ENCODE results near the gene LRRC14B. TPM values are rescaled to one million over a fixed set of nuclear protein-coding genes. Genes with fewer than 3 reads are reported as not detected.

Gene LRRC14B
- total and polyA plus RNA-seq, 2 experiments from 2014 or later, result not detected

DNA sequence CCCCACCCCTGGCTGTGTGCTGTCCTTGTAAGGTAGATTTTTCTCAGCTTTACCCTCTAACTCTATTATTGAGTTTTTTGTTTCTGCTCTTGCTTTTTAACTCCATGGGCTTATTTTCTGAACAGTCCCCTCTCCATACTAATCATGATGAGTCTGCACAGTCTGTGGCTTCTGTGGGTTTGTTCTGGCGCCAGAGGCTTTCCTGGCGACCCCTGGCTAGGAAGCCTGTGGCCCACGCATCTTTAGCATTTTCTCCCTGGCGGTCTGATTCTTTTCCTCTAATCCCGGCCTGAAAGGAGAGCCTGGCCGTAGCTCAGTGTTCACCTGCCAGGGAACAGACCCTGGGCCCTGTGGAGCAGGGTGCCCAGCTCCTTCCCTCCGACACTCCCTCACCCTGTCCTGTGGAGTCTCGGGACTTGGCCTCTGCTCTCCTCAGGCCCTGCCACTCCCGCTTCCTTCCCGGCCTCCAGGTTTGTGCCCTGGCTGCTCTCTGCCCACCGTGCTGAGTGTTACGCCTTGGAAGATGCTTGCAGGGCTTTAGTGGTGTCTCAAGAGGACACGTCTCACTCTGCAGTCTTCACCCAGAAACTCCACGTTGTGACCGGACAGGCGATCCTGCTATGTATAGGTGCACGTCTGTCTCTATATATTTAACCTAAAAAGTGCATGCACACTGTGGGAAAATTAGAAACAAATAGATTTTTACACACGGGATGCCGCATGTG, 31.7 kb upstream of the LRRC14B start:
- Histone ChIP-seq H3K36me3 (ENCODE audit: insufficient read depth) (peaks cover 9% of the 10 kb centered on the region; the same call in 1 of the 2 replicates), H3F3A (replicated peaks; ENCODE audit: low read depth) (peaks cover 8% of the 10 kb centered on the region; the same call in 1 of the 2 replicates), H3K4me1 (ENCODE audit: insufficient read depth) (no peaks in the 10 kb centered on the region), H3K4me3 (no peak overlapping the region), H3K9me2 (ENCODE audit: insufficient read depth) (no peaks in the 10 kb centered on the region), H2AFZ (no peak overlapping the region), H3K27me3 (ENCODE audit: insufficient read depth) (no peaks in the 10 kb centered on the region), H3K79me2 (replicated peaks; ENCODE audit: insufficient read depth) (no peaks in the 10 kb centered on the region), H4K20me1 (replicated peaks; ENCODE audit: insufficient read depth) (peaks cover 5% of the 10 kb centered on the region; the same call in 1 of the 2 replicates), H3K27ac (ENCODE audit: low read depth) (0 out of 2 replicates have a peak overlapping the region, but pooled peaks have one; percentile 19), H3K4me2 (no peak overlapping the region)
- TF ChIP-seq, protein P1, sequence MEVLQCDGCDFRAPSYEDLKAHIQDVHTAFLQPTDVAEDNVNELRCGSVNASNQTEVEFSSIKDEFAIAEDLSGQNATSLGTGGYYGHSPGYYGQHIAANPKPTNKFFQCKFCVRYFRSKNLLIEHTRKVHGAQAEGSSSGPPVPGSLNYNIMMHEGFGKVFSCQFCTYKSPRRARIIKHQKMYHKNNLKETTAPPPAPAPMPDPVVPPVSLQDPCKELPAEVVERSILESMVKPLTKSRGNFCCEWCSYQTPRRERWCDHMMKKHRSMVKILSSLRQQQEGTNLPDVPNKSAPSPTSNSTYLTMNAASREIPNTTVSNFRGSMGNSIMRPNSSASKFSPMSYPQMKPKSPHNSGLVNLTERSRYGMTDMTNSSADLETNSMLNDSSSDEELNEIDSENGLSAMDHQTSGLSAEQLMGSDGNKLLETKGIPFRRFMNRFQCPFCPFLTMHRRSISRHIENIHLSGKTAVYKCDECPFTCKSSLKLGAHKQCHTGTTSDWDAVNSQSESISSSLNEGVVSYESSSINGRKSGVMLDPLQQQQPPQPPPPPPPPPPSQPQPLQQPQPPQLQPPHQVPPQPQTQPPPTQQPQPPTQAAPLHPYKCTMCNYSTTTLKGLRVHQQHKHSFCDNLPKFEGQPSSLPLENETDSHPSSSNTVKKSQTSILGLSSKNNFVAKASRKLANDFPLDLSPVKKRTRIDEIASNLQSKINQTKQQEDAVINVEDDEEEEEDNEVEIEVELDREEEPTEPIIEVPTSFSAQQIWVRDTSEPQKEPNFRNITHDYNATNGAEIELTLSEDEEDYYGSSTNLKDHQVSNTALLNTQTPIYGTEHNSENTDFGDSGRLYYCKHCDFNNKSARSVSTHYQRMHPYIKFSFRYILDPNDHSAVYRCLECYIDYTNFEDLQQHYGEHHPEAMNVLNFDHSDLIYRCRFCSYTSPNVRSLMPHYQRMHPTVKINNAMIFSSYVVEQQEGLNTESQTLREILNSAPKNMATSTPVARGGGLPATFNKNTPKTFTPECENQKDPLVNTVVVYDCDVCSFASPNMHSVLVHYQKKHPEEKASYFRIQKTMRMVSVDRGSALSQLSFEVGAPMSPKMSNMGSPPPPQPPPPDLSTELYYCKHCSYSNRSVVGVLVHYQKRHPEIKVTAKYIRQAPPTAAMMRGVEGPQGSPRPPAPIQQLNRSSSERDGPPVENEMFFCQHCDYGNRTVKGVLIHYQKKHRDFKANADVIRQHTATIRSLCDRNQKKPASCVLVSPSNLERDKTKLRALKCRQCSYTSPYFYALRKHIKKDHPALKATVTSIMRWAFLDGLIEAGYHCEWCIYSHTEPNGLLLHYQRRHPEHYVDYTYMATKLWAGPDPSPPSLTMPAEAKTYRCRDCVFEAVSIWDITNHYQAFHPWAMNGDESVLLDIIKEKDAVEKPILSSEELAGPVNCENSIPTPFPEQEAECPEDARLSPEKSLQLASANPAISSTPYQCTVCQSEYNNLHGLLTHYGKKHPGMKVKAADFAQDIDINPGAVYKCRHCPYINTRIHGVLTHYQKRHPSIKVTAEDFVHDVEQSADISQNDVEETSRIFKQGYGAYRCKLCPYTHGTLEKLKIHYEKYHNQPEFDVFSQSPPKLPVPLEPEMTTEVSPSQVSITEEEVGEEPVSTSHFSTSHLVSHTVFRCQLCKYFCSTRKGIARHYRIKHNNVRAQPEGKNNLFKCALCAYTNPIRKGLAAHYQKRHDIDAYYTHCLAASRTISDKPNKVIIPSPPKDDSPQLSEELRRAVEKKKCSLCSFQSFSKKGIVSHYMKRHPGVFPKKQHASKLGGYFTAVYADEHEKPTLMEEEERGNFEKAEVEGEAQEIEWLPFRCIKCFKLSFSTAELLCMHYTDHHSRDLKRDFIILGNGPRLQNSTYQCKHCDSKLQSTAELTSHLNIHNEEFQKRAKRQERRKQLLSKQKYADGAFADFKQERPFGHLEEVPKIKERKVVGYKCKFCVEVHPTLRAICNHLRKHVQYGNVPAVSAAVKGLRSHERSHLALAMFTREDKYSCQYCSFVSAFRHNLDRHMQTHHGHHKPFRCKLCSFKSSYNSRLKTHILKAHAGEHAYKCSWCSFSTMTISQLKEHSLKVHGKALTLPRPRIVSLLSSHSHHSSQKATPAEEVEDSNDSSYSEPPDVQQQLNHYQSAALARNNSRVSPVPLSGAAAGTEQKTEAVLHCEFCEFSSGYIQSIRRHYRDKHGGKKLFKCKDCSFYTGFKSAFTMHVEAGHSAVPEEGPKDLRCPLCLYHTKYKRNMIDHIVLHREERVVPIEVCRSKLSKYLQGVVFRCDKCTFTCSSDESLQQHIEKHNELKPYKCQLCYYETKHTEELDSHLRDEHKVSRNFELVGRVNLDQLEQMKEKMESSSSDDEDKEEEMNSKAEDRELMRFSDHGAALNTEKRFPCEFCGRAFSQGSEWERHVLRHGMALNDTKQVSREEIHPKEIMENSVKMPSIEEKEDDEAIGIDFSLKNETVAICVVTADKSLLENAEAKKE (CRISPR knock-in tag; IDR thresholded peaks at IDR 0.05), result no peak
- TF ChIP-seq, protein P2, sequence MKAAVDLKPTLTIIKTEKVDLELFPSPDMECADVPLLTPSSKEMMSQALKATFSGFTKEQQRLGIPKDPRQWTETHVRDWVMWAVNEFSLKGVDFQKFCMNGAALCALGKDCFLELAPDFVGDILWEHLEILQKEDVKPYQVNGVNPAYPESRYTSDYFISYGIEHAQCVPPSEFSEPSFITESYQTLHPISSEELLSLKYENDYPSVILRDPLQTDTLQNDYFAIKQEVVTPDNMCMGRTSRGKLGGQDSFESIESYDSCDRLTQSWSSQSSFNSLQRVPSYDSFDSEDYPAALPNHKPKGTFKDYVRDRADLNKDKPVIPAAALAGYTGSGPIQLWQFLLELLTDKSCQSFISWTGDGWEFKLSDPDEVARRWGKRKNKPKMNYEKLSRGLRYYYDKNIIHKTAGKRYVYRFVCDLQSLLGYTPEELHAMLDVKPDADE (IDR thresholded peaks at IDR 0.05), result no peak
- TF ChIP-seq JUNB (IDR thresholded peaks at IDR 0.05; ENCODE audit: unreplicated experiment), result no peak
- TF ChIP-seq NANOG (IDR thresholded peaks at IDR 0.05; ENCODE audit: borderline replicate concordance), result no peak
- TF ChIP-seq CREB1 (CRISPR knock-in tag; IDR thresholded peaks at IDR 0.05; ENCODE audit: low read depth), result no peak
- no peak for TF ChIP-seq ZNF114 (CRISPR knock-in tag; IDR thresholded peaks at IDR 0.05)
- no peak for TF ChIP-seq EZH2phosphoT487 (IDR thresholded peaks at IDR 0.05; ENCODE audit: unreplicated experiment)
- TF ChIP-seq, protein P3, sequence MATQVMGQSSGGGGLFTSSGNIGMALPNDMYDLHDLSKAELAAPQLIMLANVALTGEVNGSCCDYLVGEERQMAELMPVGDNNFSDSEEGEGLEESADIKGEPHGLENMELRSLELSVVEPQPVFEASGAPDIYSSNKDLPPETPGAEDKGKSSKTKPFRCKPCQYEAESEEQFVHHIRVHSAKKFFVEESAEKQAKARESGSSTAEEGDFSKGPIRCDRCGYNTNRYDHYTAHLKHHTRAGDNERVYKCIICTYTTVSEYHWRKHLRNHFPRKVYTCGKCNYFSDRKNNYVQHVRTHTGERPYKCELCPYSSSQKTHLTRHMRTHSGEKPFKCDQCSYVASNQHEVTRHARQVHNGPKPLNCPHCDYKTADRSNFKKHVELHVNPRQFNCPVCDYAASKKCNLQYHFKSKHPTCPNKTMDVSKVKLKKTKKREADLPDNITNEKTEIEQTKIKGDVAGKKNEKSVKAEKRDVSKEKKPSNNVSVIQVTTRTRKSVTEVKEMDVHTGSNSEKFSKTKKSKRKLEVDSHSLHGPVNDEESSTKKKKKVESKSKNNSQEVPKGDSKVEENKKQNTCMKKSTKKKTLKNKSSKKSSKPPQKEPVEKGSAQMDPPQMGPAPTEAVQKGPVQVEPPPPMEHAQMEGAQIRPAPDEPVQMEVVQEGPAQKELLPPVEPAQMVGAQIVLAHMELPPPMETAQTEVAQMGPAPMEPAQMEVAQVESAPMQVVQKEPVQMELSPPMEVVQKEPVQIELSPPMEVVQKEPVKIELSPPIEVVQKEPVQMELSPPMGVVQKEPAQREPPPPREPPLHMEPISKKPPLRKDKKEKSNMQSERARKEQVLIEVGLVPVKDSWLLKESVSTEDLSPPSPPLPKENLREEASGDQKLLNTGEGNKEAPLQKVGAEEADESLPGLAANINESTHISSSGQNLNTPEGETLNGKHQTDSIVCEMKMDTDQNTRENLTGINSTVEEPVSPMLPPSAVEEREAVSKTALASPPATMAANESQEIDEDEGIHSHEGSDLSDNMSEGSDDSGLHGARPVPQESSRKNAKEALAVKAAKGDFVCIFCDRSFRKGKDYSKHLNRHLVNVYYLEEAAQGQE (IDR thresholded peaks at IDR 0.05; ENCODE audit: unreplicated experiment), result no peak
- no peak for TF ChIP-seq STAT1 (IDR thresholded peaks at IDR 0.05; ENCODE audit: unreplicated experiment)
- TF ChIP-seq ZNF331 (CRISPR knock-in tag; IDR thresholded peaks at IDR 0.05; ENCODE audit: low read depth), result no peak
- TF ChIP-seq, protein P4, sequence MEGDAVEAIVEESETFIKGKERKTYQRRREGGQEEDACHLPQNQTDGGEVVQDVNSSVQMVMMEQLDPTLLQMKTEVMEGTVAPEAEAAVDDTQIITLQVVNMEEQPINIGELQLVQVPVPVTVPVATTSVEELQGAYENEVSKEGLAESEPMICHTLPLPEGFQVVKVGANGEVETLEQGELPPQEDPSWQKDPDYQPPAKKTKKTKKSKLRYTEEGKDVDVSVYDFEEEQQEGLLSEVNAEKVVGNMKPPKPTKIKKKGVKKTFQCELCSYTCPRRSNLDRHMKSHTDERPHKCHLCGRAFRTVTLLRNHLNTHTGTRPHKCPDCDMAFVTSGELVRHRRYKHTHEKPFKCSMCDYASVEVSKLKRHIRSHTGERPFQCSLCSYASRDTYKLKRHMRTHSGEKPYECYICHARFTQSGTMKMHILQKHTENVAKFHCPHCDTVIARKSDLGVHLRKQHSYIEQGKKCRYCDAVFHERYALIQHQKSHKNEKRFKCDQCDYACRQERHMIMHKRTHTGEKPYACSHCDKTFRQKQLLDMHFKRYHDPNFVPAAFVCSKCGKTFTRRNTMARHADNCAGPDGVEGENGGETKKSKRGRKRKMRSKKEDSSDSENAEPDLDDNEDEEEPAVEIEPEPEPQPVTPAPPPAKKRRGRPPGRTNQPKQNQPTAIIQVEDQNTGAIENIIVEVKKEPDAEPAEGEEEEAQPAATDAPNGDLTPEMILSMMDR (conservative IDR thresholded peaks at IDR 0.05; ENCODE audit: low read depth in 2 of 2), result no peak
- TF ChIP-seq POLR2AphosphoS5 (IDR thresholded peaks at IDR 0.05; ENCODE audit: low read depth), result no peak
- TF ChIP-seq EZH2 (IDR thresholded peaks at IDR 0.05; ENCODE audit: low read depth, unreplicated experiment), result no peak
- H3K27me3 Mint-ChIP-seq (ENCODE audit: insufficient read depth, low read depth, poor library complexity), result peaks cover 17% of the 10 kb centered on the region
- H3K36me3 Mint-ChIP-seq (ENCODE audit: low read depth), result peaks cover 73% of the 10 kb centered on the region
- H3K4me3 Mint-ChIP-seq, result no peak overlapping the region
- ATAC-seq, result no peak
- H3K4me1 Mint-ChIP-seq, result peaks cover 14% of the 10 kb centered on the region
- peak overlapping the region; percentile 42; the same call in 1 of the 2 replicates for H3K27ac Mint-ChIP-seq
- peaks cover 11% of the 10 kb centered on the region for H3K9me3 Mint-ChIP-seq
- no peak for DNase-seq (ENCODE audit: low spot score)

Data from GM23338 (cell line).